Stimulated activated CD4-positive, alpha-beta T cell treated with anti-CD3 and anti-CD28 coated beads, Interleukin-1b, Interleukin-23, amount 100 ng/mL, for 24 hours (primary cell): ENCODE data around the gene AP4E1.
"Not testable (repeated sequence)": the region's sequence is repeated elsewhere in the genome, so short reads cannot be mapped to it uniquely, and the experiment has no call there.

ENCODE experiments used
- DNase-seq, 4 experiments: peaks; one replicate each; pipeline ENCODE4 v3.0.0-alpha.2; 2020; ENCODE audit warnings: low read depth in 4 of 4, low spot score in 1 of 4

Gene AP4E1

GRCh38 chr15:51016615-51017014 is 108.1 kb downstream of the AP4E1 start:
- no peak for DNase-seq

- DNase-seq = no peak
These were observed 113.7 kb downstream of the AP4E1 start for GRCh38 chr15:51022206-51022605.

GRCh38 chr15:51023499-51023898 is 115.0 kb downstream of the AP4E1 start:
- DNase-seq = no peak

GRCh38 chr15:51024735-51025453 is 116.4 kb downstream of the AP4E1 start:
- DNase-seq = no peak

GRCh38 chr15:51025454-51025846 is 117.0 kb downstream of the AP4E1 start:
- no peak for DNase-seq

GRCh38 chr15:51030649-51031316 is 122.3 kb downstream of the AP4E1 start:
- DNase-seq = no peak

- DNase-seq = not testable (repeated sequence)
These were observed 129.0 kb downstream of the AP4E1 start for GRCh38 chr15:51037474-51037873.

GRCh38 chr15:51038162-51038973 is 129.9 kb downstream of the AP4E1 start:
- no peak for DNase-seq

- no peak for DNase-seq
These were observed 130.5 kb downstream of the AP4E1 start for GRCh38 chr15:51038974-51039319.

- no peak for DNase-seq
These were observed 135.7 kb downstream of the AP4E1 start for GRCh38 chr15:51044037-51044727.

- DNase-seq = no peak
These were observed 137.5 kb downstream of the AP4E1 start for GRCh38 chr15:51046016-51046415.

GRCh38 chr15:51046799-51047449 is 138.4 kb downstream of the AP4E1 start:
- no peak for DNase-seq

GRCh38 chr15:51048308-51048707 is 139.8 kb downstream of the AP4E1 start:
- DNase-seq = no peak

- no peak for DNase-seq
These were observed 140.6 kb downstream of the AP4E1 start for GRCh38 chr15:51049081-51049480.

- DNase-seq = no peak
These were observed 143.3 kb downstream of the AP4E1 start for GRCh38 chr15:51051776-51052175.

GRCh38 chr15:51053571-51053970 is 145.1 kb downstream of the AP4E1 start:
- DNase-seq = no peak

- DNase-seq = no peak
These were observed 146.1 kb downstream of the AP4E1 start for GRCh38 chr15:51054535-51054934.
